Measurements from ENCODE around the gene POP5.
"Not testable (repeated sequence)": the region's sequence is repeated elsewhere in the genome, so short reads cannot be mapped to it uniquely, and the experiment has no call there.

The POP5 gene

GRCh38 chr12:120614848-120615247 lies 33.6 kb upstream of the POP5 start:
- no peak for DNase-seq (ENCODE audit: low spot score)
- no peak for TF ChIP-seq CTCF (IDR thresholded peaks at IDR 0.05)
- Histone ChIP-seq H3K4me3 (no peak overlapping the region), H3K27ac (no peak overlapping the region)

GRCh38 chr12:120611534-120611933 lies 30.3 kb upstream of the POP5 start:
- not testable (repeated sequence) for DNase-seq (ENCODE audit: low spot score); H3K4me3 ChIP-seq; H3K27ac ChIP-seq

GRCh38 chr12:120610560-120610959 lies 29.4 kb upstream of the POP5 start:
- TF ChIP-seq CTCF (IDR thresholded peaks at IDR 0.05) = no peak
- Histone ChIP-seq H3K4me3 (no peak overlapping the region), H3K27ac (no peak overlapping the region)
- no peak for DNase-seq (ENCODE audit: low spot score)

- DNase-seq (ENCODE audit: low spot score); H3K4me3 ChIP-seq; H3K27ac ChIP-seq: not testable (repeated sequence)
These were observed 21.2 kb upstream of the POP5 start for GRCh38 chr12:120602416-120602815.

DNA sequence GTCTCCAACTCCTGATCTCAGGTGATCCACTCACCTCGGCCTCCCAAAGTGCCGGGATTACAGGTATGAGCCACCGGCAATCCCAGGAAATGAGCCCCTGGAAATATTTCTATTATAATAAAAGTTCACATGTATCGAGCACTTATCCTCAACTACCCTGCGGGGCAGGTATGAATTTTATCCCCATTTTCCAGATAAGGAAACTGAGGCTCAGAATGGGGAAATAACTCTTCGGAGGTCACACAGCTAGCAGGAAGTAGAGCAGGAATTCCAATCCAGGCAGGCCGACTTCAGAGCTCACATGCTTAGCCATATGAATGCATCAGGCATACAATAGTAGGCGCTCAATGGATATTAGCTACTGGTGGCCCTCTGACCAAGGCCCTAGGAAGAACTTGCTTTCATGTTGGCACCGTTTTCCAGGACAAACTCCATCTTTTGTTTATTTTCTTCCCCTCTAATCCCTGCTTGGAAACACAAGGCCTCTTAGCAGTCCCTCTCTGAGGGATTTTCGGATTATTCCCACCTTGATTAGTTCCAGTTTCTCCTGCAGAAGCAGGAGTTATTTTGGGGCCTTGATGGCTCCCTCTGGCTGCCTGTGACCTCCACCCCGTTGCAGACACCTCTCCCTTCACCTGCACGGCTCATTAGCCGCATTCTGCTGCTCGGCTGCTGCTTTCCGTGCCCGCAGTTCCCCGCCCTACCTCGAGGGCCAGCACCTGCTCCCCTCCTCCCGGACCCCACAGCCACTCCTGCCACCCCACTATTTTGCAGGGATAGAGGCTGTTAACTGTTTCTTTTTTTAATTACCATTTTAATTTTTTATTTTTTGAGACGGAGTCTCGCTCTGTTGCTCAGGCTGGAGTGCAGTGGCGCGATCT lies 18.7 kb upstream of the POP5 start:
- Histone ChIP-seq H3K4me3 (no peak overlapping the region), H3K27ac (no peak overlapping the region)
- DNase-seq (ENCODE audit: low spot score) = no peak
- no peak for TF ChIP-seq CTCF (IDR thresholded peaks at IDR 0.05)

DNA sequence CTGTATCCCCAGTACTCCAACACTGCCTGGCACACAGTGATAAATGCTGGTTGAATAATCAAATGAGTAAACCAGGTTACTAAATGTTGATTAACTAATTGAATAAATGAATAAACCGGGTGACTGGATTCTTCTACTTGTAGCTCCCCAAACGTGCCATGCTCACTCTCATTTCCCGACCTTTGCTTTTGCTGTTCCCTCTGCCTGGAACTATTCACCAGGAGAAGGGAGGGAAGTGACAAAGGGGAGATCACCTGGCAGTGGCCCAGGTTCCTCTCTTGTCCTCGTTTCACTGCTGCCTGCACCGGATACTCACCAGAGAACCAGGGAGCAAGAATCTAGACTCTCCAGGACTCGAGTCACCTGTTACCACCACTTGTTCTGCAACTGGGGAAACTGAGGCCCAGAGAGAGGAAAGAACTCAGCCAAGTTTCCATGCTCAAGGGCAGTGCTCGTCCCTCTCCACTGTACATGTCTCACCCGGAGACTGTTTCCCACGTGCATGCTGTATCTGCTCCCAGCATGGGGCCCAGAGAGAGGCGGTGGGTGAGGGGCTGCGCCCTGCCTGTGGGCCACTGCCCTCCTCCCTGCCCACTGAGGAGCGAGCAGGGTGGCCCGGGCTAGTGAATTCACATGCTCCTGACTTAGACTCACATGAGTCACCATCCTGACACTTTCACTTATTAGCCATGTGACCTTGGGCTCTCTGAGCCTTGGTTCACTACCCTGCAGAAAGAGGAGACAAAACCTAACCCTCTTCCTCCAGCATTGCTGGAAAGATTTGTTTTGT lies 17.7 kb upstream of the POP5 start:
- DNase-seq (ENCODE audit: low spot score) = no peak
- Histone ChIP-seq H3K4me3 (no peak overlapping the region), H3K27ac (no peak overlapping the region)
- no peak for TF ChIP-seq CTCF (IDR thresholded peaks at IDR 0.05)

GRCh38 chr12:120597861-120598260 lies 16.7 kb upstream of the POP5 start:
- no peak for DNase-seq (ENCODE audit: low spot score)
- Histone ChIP-seq H3K27ac (no peak overlapping the region), H3K4me3 (no peak overlapping the region)
- TF ChIP-seq CTCF (IDR thresholded peaks at IDR 0.05) = no peak

- Histone ChIP-seq H3K27ac (no peak overlapping the region), H3K4me3 (no peak overlapping the region)
- TF ChIP-seq CTCF (IDR thresholded peaks at IDR 0.05) = no peak
- DNase-seq (ENCODE audit: low spot score) = no peak
These were observed 15.7 kb upstream of the POP5 start for GRCh38 chr12:120596901-120597300.
